Neural cell (in vitro differentiated cells): ENCODE data around the gene USP9X. TPM values are rescaled to one million over a fixed set of nuclear protein-coding genes. Genes with fewer than 3 reads are reported as not detected.

Experiments
- H2AFZ ChIP-seq: fragments of 200-600, 300-800 bp; sonication (generic), shearing (Covaris generic); 2 replicates; pipeline ENCODE4 v1.6.0; 2014; ENCODE audit warnings: low read depth, mild to moderate bottlenecking, antibody characterized with exemption, low read length, moderate library complexity
- H3F3A ChIP-seq: fragments of 200-600 bp; shearing (Covaris generic); 2 replicates; pipeline ENCODE4 v1.6.1; 2016; ENCODE audit warnings: mild to moderate bottlenecking, moderate library complexity, mixed read lengths, antibody characterized with exemption, low read length; ENCODE audit not compliant: insufficient read depth, poor library complexity, severe bottlenecking
- H3K27ac ChIP-seq: fragments of 200-600, 300-800 bp; sonication (generic), shearing (Covaris generic); 2 replicates; pipeline ENCODE4 v1.5.1; 2014; ENCODE audit warnings: mild to moderate bottlenecking, low read length, moderate library complexity
- H3K27me3 ChIP-seq: fragments of 300-800, 200-600 bp; sonication (generic), shearing (Covaris generic); 2 replicates; pipeline ENCODE4 v1.6.0; 2014; ENCODE audit warnings: mild to moderate bottlenecking, low read depth, low read length, moderate library complexity; ENCODE audit not compliant: insufficient read depth
- H3K36me3 ChIP-seq: fragments of 300-800, 200-600 bp; sonication (generic), shearing (Covaris generic); 2 replicates; pipeline ENCODE4 v1.5.1; 2014; ENCODE audit warnings: mild to moderate bottlenecking, antibody characterized with exemption, low read length, moderate library complexity; ENCODE audit not compliant: insufficient read depth
- H3K4me2 ChIP-seq: fragments of 300-800, 200-600 bp; sonication (generic), shearing (Covaris generic); 2 replicates; pipeline ENCODE4 v1.6.0; 2014; ENCODE audit warnings: mild to moderate bottlenecking, low read length
- H3K4me3 ChIP-seq: fragments of 300-800, 200-600 bp; sonication (generic), shearing (Covaris generic); 2 replicates; pipeline ENCODE4 v1.5.1; 2014; ENCODE audit warnings: mild to moderate bottlenecking, low read length, moderate library complexity
- H3K79me2 ChIP-seq: fragments of 200-600 bp; shearing (Covaris generic); replicated peaks from 2 replicates; pipeline ENCODE4 v1.6.0; 2014; ENCODE audit warnings: mild to moderate bottlenecking, low read length, moderate library complexity; ENCODE audit not compliant: insufficient read depth
- H3K9ac ChIP-seq: fragments of 300-800, 200-600 bp; sonication (generic), shearing (Covaris generic); 2 replicates; pipeline ENCODE4 v1.6.1; 2016; ENCODE audit warnings: mild to moderate bottlenecking, low read length, mixed read lengths
- H3K9me2 ChIP-seq: fragments of 200-600 bp; shearing (Covaris generic); 2 replicates; pipeline ENCODE4 v1.6.1; 2016; ENCODE audit warnings: mild to moderate bottlenecking, low read length, mixed read lengths; ENCODE audit not compliant: insufficient read depth
- H3K9me3 ChIP-seq: fragments of 200-600, 300-800 bp; sonication (generic), shearing (Covaris generic); 2 replicates; pipeline ENCODE4 v1.6.1; 2016; ENCODE audit warnings: mild to moderate bottlenecking, mixed run types, low read length, moderate library complexity, mixed read lengths
- H4K20me1 ChIP-seq: fragments of 200-600 bp; shearing (Covaris generic); 2 replicates; pipeline ENCODE4 v1.6.1; 2016; ENCODE audit warnings: mild to moderate bottlenecking, mixed run types; ENCODE audit not compliant: insufficient read depth
- CTCF ChIP-seq: fragments of 450-650 bp; IDR thresholded peaks from 2 replicates; pipeline ENCODE4 v1.5.1; 2014; ENCODE audit warnings: antibody characterized with exemption, mild to moderate bottlenecking, moderate library complexity; ENCODE audit not compliant: poor library complexity, severe bottlenecking
- EP300 ChIP-seq: fragments of 450-650 bp; conservative IDR thresholded peaks from 2 replicates; pipeline ENCODE4 v1.6.1; 2014; ENCODE audit warnings: antibody characterized with exemption, mild to moderate bottlenecking, moderate library complexity; ENCODE audit not compliant: poor library complexity, severe bottlenecking
- EZH2 ChIP-seq: fragments of 200-600, 300-800 bp; shearing (Covaris generic), sonication (generic); IDR thresholded peaks from 2 replicates; pipeline ENCODE4 v1.6.1; 2014; ENCODE audit warnings: antibody characterized with exemption, low read length, borderline replicate concordance, mild to moderate bottlenecking; ENCODE audit not compliant: insufficient read depth, poor library complexity, severe bottlenecking
- MXI1 ChIP-seq: fragments of 450-650 bp; conservative IDR thresholded peaks from 2 replicates; pipeline ENCODE4 v1.6.1; 2014; ENCODE audit warnings: antibody characterized with exemption, mild to moderate bottlenecking; ENCODE audit not compliant: poor library complexity, severe bottlenecking
- POLR2AphosphoS5 ChIP-seq: IDR thresholded peaks from 2 replicates; pipeline ENCODE4 v1.6.1; 2012
- RAD21 ChIP-seq: fragments of 450-650 bp; conservative IDR thresholded peaks from 2 replicates; pipeline ENCODE4 v1.6.1; 2014; ENCODE audit warnings: antibody characterized with exemption, mild to moderate bottlenecking, moderate library complexity
- SMC3 ChIP-seq: fragments of 450-650 bp; conservative IDR thresholded peaks from 2 replicates; pipeline ENCODE4 v1.6.1; 2014; ENCODE audit warnings: antibody characterized with exemption, mild to moderate bottlenecking, moderate library complexity; ENCODE audit not compliant: poor library complexity
- TAF1 ChIP-seq: IDR thresholded peaks from 2 replicates; pipeline ENCODE4 v1.6.1; 2012; ENCODE audit warnings: low read depth
- polyA plus RNA-seq: library from polyadenylated mRNA; depleted of rRNA; stranded (reverse); fragments of >200 nt; gene quantifications from 2 replicates; pipeline ENCODE4 v1.2.3, GENCODE V29; 2014
- TF ChIP-seq, protein P1 (sequence below): IDR thresholded peaks from 2 replicates; pipeline ENCODE4 v1.6.1; 2012; ENCODE audit warnings: borderline replicate concordance

The USP9X gene
- polyA plus RNA-seq, 1 donor from 2014 or later = 36.1 TPM

GRCh38 chrX:41085512-41085877 lies 250 bp downstream of the USP9X start:
- H3K36me3 ChIP-seq = no peaks in the 10 kb centered on the region
- TF ChIP-seq TAF1 (peak; percentile 17), MXI1 (no peak)
- no peaks in the 10 kb centered on the region for H3K9me2 ChIP-seq
- no peak overlapping the region for H3K4me2 ChIP-seq
- H3F3A ChIP-seq = no peaks in the 10 kb centered on the region
- no peak overlapping the region for H2AFZ ChIP-seq
- H3K79me2 ChIP-seq = peaks cover 41% of the 10 kb centered on the region
- no peaks in the 10 kb centered on the region for H3K27me3 ChIP-seq
- peak overlapping the region; percentile 94 for H3K9ac ChIP-seq
- H3K9me3 ChIP-seq = no peaks in the 10 kb centered on the region
- peak overlapping the region; percentile 99 for H3K27ac ChIP-seq
- H3K4me3 ChIP-seq = peak overlapping the region; percentile 85
- no peaks in the 10 kb centered on the region for H4K20me1 ChIP-seq

DNA sequence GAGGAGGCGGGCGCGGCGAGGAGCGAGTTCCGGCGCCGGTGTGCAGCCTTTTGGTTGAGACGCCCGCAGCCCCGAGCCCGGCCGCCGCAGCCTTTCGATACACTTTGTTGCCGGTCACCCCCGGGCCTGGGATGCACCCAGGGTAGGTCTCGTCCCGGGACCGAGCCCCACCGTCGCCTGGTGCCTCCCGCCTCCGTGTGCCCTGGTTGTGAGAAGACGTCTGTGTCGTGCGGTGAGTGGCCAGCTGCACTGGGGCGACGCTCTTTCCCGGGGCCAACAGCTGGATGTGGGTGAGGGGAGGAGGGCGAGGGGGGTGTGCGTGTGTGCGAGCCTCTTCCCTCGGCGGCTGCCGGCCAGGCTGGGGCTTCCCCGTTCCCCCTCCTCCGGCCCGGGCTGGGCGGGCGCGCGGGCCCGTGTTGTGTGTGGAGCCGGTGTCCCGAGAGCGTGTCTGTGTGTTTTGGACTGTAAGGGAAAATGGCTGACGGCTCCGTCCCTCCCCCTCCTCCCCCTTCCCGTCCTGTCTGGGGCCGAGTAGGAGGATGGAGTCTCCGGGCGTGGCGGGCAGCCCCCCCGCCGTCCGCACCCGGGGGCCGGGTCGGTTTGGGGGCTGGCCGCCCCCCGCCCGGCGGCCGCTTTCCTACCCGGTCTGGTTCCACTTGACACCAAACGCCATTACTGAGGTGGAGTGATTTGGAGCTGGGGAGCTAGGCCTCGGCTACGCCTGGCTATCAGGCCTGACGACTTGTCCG lies 807 bp downstream of the USP9X start:
- H3K4me3 ChIP-seq = peak overlapping the region; percentile 85
- H3K36me3 ChIP-seq = no peaks in the 10 kb centered on the region
- H3K27me3 ChIP-seq = no peaks in the 10 kb centered on the region
- H3K79me2 ChIP-seq = peaks cover 47% of the 10 kb centered on the region
- no peaks in the 10 kb centered on the region for H4K20me1 ChIP-seq
- H3K9me2 ChIP-seq = no peaks in the 10 kb centered on the region
- no peaks in the 10 kb centered on the region for H3F3A ChIP-seq
- TF ChIP-seq SMC3 (no peak), MXI1 (peak; percentile 5), CTCF (no peak), POLR2AphosphoS5 (no peak), RAD21 (no peak), EP300 (no peak)
- TF ChIP-seq, protein P1, sequence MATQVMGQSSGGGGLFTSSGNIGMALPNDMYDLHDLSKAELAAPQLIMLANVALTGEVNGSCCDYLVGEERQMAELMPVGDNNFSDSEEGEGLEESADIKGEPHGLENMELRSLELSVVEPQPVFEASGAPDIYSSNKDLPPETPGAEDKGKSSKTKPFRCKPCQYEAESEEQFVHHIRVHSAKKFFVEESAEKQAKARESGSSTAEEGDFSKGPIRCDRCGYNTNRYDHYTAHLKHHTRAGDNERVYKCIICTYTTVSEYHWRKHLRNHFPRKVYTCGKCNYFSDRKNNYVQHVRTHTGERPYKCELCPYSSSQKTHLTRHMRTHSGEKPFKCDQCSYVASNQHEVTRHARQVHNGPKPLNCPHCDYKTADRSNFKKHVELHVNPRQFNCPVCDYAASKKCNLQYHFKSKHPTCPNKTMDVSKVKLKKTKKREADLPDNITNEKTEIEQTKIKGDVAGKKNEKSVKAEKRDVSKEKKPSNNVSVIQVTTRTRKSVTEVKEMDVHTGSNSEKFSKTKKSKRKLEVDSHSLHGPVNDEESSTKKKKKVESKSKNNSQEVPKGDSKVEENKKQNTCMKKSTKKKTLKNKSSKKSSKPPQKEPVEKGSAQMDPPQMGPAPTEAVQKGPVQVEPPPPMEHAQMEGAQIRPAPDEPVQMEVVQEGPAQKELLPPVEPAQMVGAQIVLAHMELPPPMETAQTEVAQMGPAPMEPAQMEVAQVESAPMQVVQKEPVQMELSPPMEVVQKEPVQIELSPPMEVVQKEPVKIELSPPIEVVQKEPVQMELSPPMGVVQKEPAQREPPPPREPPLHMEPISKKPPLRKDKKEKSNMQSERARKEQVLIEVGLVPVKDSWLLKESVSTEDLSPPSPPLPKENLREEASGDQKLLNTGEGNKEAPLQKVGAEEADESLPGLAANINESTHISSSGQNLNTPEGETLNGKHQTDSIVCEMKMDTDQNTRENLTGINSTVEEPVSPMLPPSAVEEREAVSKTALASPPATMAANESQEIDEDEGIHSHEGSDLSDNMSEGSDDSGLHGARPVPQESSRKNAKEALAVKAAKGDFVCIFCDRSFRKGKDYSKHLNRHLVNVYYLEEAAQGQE = no peak
- H2AFZ ChIP-seq = no peak overlapping the region
- peak overlapping the region; percentile 99 for H3K27ac ChIP-seq
- H3K9me3 ChIP-seq = no peaks in the 10 kb centered on the region
- peak overlapping the region; percentile 94 for H3K9ac ChIP-seq
- no peak overlapping the region for H3K4me2 ChIP-seq

GRCh38 chrX:41086627-41086932 lies 1.3 kb downstream of the USP9X start:
- no peaks in the 10 kb centered on the region for H3F3A ChIP-seq
- H3K27me3 ChIP-seq = no peaks in the 10 kb centered on the region
- H4K20me1 ChIP-seq = no peaks in the 10 kb centered on the region
- H3K79me2 ChIP-seq = peaks cover 52% of the 10 kb centered on the region
- H3K9ac ChIP-seq = peak overlapping the region; percentile 94
- H3K4me3 ChIP-seq = peak overlapping the region; percentile 85
- H3K36me3 ChIP-seq = no peaks in the 10 kb centered on the region
- TF ChIP-seq EZH2 (no peak), EP300 (no peak), TAF1 (no peak), SMC3 (no peak), RAD21 (no peak), MXI1 (no peak), CTCF (no peak), POLR2AphosphoS5 (no peak)
- TF ChIP-seq, protein P1 = no peak
- no peaks in the 10 kb centered on the region for H3K9me2 ChIP-seq
- H3K9me3 ChIP-seq = no peaks in the 10 kb centered on the region
- H3K4me2 ChIP-seq = peak overlapping the region; percentile 73
- no peak overlapping the region for H2AFZ ChIP-seq
- peak overlapping the region; percentile 99 for H3K27ac ChIP-seq
